Measurements from ENCODE around the gene GSC2. TPM values are rescaled to one million over a fixed set of nuclear protein-coding genes. Genes with fewer than 3 reads are reported as not detected.

Gene GSC2
- polyA plus RNA-seq, 1 donor from 2014 or later, result not detected

DNA sequence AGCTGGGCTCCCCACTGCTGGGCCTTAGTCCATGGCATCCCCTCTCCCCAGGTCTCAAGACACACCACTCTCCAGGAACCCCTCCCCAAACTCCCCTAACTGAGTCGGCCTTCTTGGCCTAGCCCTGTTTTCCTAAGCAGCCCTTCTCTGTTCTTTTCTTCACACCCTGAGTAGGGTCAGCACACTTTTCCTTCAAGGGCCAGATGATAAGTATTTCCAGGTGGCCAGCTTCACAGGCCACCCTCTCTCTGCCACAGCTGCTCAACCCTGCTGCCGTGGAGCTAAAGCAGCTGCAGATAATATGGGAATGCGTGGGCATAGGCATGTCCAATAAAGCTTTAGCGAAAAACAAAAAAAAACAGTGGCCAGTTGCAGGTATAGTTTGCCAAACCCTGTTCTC is 51.9 kb downstream of the GSC2 start:
- no peaks in the 10 kb centered on the region for H3K9me3 Mint-ChIP-seq
- H3K4me3 Mint-ChIP-seq, result no peak overlapping the region
- peaks cover 4% of the 10 kb centered on the region for H3K36me3 Mint-ChIP-seq
- H3K27ac Mint-ChIP-seq, result no peak overlapping the region
- peaks cover 13 to 18% (median 15%) of the 10 kb centered on the region in 3 donors for H3K4me1 Mint-ChIP-seq
- no peaks in the 10 kb centered on the region for H3K27me3 Mint-ChIP-seq

DNA sequence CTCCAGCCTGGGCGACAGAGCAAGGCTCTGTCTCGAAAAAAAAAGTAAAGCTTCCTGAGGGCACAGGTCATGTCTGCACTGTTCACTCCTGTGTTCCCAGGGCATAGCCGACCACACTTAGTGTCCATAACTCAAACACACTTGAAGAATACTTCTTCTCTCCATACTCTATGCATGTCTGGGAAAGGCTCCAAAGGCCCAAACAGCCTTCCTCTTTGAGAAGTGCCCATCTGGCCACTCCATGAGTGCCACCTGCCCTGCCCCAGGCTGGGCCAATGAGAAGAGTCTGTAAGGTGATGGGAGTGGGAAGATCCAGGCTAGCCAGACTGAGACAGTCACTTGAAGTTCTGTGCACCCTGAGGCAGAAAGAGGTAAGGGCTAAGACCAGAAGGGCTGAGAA is 52.6 kb downstream of the GSC2 start:
- Mint-ChIP-seq H3K36me3 (peaks cover 7% of the 10 kb centered on the region), H3K4me3 (no peak overlapping the region), H3K4me1 (peaks cover 12 to 14% (median 14%) of the 10 kb centered on the region in 3 donors)

More for the DNA sequence above, 52.6 kb downstream of the GSC2 start:
- Mint-ChIP-seq H3K27ac (no peak overlapping the region), H3K27me3 (no peaks in the 10 kb centered on the region), H3K9me3 (no peaks in the 10 kb centered on the region)

Other genes with a start within 250 kb of the GSC2 start
- gene DGCR6, start 244.0 kb downstream of the GSC2 start, polyA plus RNA-seq, result 0.25 TPM
- not detected for gene PRODH, start 214.0 kb downstream of the GSC2 start, polyA plus RNA-seq
- gene DGCR2, start 27.9 kb downstream of the GSC2 start, polyA plus RNA-seq, result 29.1 TPM
- gene TSSK2, start 19.0 kb downstream of the GSC2 start, polyA plus RNA-seq, result not detected
- 12.5 TPM for gene ESS2, start 5.6 kb downstream of the GSC2 start, polyA plus RNA-seq
- gene SLC25A1, start 28.4 kb upstream of the GSC2 start, polyA plus RNA-seq, result 113 TPM
- 1.3 TPM for gene CLTCL1, start 141.4 kb upstream of the GSC2 start, polyA plus RNA-seq